ENCODE measurements around the gene SOX11.

The SOX11 gene

DNA sequence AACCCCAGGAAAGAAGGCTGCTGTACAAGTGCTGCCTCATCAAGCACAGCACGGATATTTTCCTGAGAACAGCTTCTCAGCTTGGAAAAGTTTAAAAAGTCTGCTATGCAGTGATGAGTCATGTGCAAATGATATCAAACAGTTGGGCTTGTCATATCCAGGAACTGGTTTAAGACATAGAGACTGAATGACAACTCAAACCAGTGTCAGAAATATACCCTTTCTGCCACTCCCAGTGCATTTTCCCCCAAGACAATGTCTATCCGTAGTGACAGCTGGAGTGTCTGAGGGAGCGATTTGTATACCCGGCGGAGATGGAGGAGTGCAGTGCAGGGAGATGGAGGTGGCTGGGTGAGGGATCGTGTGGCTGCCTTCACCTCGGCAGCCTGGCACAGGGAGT is 28.2 kb downstream of the SOX11 start:
- Histone ChIP-seq H3K4me3 (ENCODE audit: low read depth in 1 of 2, low read length in 1 of 2) (no peak overlapping the region), H3K4me1 (ENCODE audit: control insufficient read depth in 1 of 2, insufficient read depth in 1 of 2, low read depth in 1 of 2, low read length in 1 of 2) (no peaks in the 10 kb centered on the region), H3K36me3 (no peaks in the 10 kb centered on the region), H3K27me3 (peaks cover 7% of the 10 kb centered on the region), H3K27ac (no peak overlapping the region), H3K9me3 (no peaks in the 10 kb centered on the region)
- TF ChIP-seq, protein P1, sequence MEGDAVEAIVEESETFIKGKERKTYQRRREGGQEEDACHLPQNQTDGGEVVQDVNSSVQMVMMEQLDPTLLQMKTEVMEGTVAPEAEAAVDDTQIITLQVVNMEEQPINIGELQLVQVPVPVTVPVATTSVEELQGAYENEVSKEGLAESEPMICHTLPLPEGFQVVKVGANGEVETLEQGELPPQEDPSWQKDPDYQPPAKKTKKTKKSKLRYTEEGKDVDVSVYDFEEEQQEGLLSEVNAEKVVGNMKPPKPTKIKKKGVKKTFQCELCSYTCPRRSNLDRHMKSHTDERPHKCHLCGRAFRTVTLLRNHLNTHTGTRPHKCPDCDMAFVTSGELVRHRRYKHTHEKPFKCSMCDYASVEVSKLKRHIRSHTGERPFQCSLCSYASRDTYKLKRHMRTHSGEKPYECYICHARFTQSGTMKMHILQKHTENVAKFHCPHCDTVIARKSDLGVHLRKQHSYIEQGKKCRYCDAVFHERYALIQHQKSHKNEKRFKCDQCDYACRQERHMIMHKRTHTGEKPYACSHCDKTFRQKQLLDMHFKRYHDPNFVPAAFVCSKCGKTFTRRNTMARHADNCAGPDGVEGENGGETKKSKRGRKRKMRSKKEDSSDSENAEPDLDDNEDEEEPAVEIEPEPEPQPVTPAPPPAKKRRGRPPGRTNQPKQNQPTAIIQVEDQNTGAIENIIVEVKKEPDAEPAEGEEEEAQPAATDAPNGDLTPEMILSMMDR (IDR thresholded peaks at IDR 0.05) = no peak

DNA sequence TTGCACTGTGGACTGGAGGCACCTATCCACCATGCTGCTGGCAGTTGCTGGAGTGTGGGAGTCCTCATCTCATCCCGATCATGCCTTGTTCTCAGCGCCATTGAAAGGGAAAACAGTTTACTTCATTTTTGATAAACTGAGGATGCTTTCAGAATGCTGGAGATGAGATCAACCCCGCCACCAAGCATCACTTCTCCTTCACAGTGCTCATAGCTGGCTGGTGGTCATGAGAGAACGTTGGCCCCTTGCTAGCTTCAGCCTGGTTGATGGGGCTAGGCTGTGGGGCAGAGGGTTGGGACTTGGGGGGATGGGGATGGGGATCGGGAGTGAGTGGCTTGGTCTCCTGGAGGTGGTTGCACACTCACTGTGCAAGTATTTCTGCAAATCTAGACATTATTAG is 30.1 kb downstream of the SOX11 start:
- Histone ChIP-seq H3K36me3 (no peaks in the 10 kb centered on the region), H3K4me1 (ENCODE audit: control insufficient read depth in 1 of 2, insufficient read depth in 1 of 2, low read depth in 1 of 2, low read length in 1 of 2) (no peaks in the 10 kb centered on the region), H3K9me3 (no peaks in the 10 kb centered on the region), H3K27ac (no peak overlapping the region), H3K27me3 (peaks cover 25% of the 10 kb centered on the region), H3K4me3 (ENCODE audit: low read depth in 1 of 2, low read length in 1 of 2) (no peak overlapping the region)
- TF ChIP-seq, protein P1 (IDR thresholded peaks at IDR 0.05) = no peak

DNA sequence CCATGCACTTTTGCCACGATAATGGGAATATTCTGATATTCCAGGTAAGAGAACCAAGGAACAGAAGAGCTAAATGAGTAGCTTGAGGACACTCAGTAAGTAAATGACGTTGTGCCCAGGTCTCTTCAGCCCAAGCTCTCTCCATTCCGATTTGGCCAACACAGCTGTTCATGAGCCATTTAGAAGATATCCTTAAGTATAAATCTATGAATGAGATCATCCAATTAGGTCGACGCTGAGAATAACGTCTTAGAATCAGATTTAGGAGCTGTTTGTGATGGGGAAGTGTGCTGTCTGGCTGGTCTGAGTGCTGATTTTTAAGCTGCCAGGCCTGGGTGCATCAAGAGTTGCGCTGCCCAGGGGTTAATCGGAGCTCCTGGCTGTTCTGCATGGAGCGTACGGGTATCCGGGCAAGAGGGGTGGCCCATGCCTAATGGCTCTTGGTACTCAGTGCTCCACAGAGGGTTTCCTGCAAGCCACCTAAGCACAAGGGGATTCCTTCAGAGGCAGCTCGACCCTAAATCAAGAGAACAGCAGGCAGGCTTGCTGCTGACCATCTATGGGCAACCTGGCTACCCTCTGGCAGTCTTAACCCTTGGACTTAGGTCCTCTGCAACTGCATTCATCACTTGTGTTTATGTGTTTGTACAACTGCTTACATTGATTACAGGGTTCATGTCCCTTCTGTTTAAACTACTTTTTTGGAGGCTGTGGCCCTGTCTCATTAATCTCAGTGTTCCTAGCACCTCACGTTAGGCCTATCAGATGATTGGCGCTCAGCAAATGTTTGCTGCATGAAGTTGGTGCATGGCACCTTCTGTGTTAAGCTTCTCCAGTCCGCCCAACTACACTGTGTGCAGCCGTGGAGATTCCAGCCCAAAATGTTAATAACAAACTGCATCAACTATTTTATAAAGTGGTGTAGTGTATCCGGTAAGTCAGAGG is 31.9 kb downstream of the SOX11 start:
- H3K27me3 ChIP-seq = peaks cover 31% of the 10 kb centered on the region
- no peaks in the 10 kb centered on the region for H3K4me1 ChIP-seq (ENCODE audit: control insufficient read depth in 1 of 2, insufficient read depth in 1 of 2, low read depth in 1 of 2, low read length in 1 of 2)
- H3K27ac ChIP-seq = no peak overlapping the region
- H3K9me3 ChIP-seq = no peaks in the 10 kb centered on the region
- no peaks in the 10 kb centered on the region for H3K36me3 ChIP-seq
- TF ChIP-seq, protein P1 (IDR thresholded peaks at IDR 0.05) = no peak
- no peak overlapping the region for H3K4me3 ChIP-seq (ENCODE audit: low read depth in 1 of 2, low read length in 1 of 2)

- Histone ChIP-seq H3K4me1 (ENCODE audit: control insufficient read depth in 1 of 2, insufficient read depth in 1 of 2, low read depth in 1 of 2, low read length in 1 of 2) (no peaks in the 10 kb centered on the region), H3K9me3 (no peaks in the 10 kb centered on the region), H3K27me3 (peaks cover 31% of the 10 kb centered on the region), H3K27ac (no peak overlapping the region), H3K36me3 (no peaks in the 10 kb centered on the region), H3K4me3 (ENCODE audit: low read depth in 1 of 2, low read length in 1 of 2) (no peak overlapping the region)
- TF ChIP-seq, protein P1 (IDR thresholded peaks at IDR 0.05) = no peak
These were observed 32.9 kb downstream of the SOX11 start for GRCh38 chr2:5725072-5725471.

DNA sequence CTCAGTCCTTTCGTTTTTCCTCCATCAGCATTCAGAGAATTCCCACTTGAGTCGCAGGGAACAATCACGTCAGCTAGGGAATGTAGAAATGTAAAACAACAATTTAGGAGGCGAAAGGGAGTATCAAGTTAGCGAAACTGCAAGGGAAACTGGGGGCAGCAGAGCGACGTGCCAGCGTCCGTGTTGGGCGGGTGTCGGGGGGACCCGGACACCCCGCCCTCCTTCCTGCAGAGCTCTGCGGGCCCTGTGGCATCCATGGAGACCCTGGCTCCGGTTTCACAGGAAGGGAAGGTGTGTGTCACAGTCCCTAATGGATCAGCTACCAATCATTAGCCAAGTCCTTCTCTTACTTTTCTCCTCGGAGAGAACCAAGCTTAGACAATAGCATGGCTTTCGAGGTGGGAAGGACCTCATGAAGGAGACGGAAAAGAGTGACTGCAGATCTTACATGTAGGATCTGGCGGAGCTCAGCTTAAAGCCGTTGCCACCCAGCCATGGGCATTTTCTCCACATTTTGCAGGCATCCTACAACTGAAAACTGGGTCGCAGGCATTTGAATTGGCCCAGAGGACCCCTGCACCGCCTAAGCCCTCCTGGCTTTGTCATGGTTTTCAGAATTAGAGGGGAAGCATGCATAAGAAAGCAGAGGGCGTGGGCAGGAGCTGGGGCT is 33.7 kb downstream of the SOX11 start:
- Histone ChIP-seq H3K4me1 (ENCODE audit: control insufficient read depth in 1 of 2, insufficient read depth in 1 of 2, low read depth in 1 of 2, low read length in 1 of 2) (no peaks in the 10 kb centered on the region), H3K27me3 (peaks cover 31% of the 10 kb centered on the region), H3K36me3 (no peaks in the 10 kb centered on the region), H3K27ac (no peak overlapping the region), H3K4me3 (ENCODE audit: low read depth in 1 of 2, low read length in 1 of 2) (no peak overlapping the region), H3K9me3 (no peaks in the 10 kb centered on the region)
- TF ChIP-seq, protein P1 (IDR thresholded peaks at IDR 0.05) = no peak

Data from neutrophil (primary cell).